ENCODE results near the gene FHOD3. TPM values are rescaled to one million over a fixed set of nuclear protein-coding genes. Genes with fewer than 3 reads are reported as not detected.

FHOD3 gene
- total RNA-seq, 2 donors from 2014 or later = 2.8 to 3.1 TPM

DNA sequence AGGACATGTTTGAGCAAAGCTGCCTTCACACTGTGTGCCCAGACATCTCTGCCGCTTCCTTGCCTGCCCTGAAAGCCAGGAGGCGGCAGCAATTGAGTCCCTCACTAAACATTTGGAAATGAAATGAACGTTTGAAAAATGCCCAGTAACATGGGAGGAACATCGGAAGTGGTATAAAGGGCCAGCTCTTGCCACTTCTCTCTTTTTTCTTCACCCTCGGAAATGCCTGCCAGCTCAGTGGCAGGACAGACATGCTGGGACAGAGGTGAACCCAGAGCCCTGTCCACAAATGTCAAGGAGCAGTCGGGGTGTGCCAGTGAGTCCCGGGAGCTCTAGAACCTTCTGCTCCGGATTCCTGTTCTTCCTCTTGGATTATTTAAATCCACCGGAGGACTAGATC lies 485.2 kb downstream of the FHOD3 start:
- H3K27ac Mint-ChIP-seq = no peak overlapping the region
- peaks cover 4% of the 10 kb centered on the region for H3K36me3 Mint-ChIP-seq (ENCODE audit: low read depth)
- WGBS, 2 experiments (ENCODE audit: insufficient coverage in 1 of 2, insufficient read length in 1 of 2) = 94 to 96% methylated on average over 8 to 9 of the region's 9 CpGs
- no peaks in the 10 kb centered on the region for H3K36me3 ChIP-seq (ENCODE audit: control insufficient read depth, insufficient read depth, low read length)
- H3K9me3 ChIP-seq (ENCODE audit: control insufficient read depth, low read length) = no peaks in the 10 kb centered on the region
- no peak overlapping the region for H3K9ac ChIP-seq (ENCODE audit: extremely low read depth, low read length, poor library complexity, severe bottlenecking)
- H3K4me3 ChIP-seq (ENCODE audit: low read length) = no peak overlapping the region
- no peaks in the 10 kb centered on the region for H3K27me3 Mint-ChIP-seq (ENCODE audit: insufficient read depth)
- DNase-seq = no peak
- H3K4me1 Mint-ChIP-seq = peaks cover 5% of the 10 kb centered on the region
- no peak overlapping the region for H3K4me3 Mint-ChIP-seq
- H3K4me1 ChIP-seq (ENCODE audit: control insufficient read depth, insufficient read depth, low read length) = peaks cover 5% of the 10 kb centered on the region
- no peak for TF ChIP-seq CTCF (conservative IDR thresholded peaks at IDR 0.05)
- H3K27me3 ChIP-seq (ENCODE audit: control insufficient read depth, insufficient read depth, low read length, poor library complexity, severe bottlenecking) = no peaks in the 10 kb centered on the region
- no peak overlapping the region for H3K27ac ChIP-seq (ENCODE audit: low read depth, low read length)
- H3K9me3 Mint-ChIP-seq = no peaks in the 10 kb centered on the region

DNA sequence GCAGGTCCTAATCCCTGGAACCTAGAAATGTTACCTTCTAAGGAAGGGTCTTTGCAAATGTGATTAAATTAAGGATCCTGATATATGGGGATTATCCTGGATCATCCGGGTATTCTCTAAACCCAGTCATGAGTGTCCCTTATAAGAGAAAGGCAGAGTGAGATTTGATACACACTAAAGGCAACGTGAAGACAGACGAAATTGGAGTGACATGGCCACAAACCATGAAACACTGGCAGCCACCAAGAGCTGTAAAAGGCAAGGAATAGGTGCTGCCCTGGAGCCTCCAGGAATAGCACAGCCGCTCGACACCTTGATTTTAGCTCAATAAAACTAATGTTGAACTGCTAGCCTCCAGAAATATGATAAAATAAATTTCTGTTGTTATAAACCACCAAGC lies 486.3 kb downstream of the FHOD3 start:
- TF ChIP-seq CTCF (conservative IDR thresholded peaks at IDR 0.05) = no peak
- Mint-ChIP-seq H3K9me3 (no peaks in the 10 kb centered on the region), H3K27me3 (ENCODE audit: insufficient read depth) (no peaks in the 10 kb centered on the region), H3K4me1 (peaks cover 5% of the 10 kb centered on the region), H3K27ac (no peak overlapping the region), H3K4me3 (no peak overlapping the region), H3K36me3 (ENCODE audit: low read depth) (peaks cover 4% of the 10 kb centered on the region)
- 96 to 97% methylated on average over 5 of the region's 5 CpGs for WGBS, 2 experiments (ENCODE audit: insufficient coverage in 1 of 2, insufficient read length in 1 of 2)
- Histone ChIP-seq H3K36me3 (ENCODE audit: control insufficient read depth, insufficient read depth, low read length) (no peaks in the 10 kb centered on the region), H3K9me3 (ENCODE audit: control insufficient read depth, low read length) (no peaks in the 10 kb centered on the region), H3K4me3 (ENCODE audit: low read length) (no peak overlapping the region), H3K27me3 (ENCODE audit: control insufficient read depth, insufficient read depth, low read length, poor library complexity, severe bottlenecking) (no peaks in the 10 kb centered on the region), H3K4me1 (ENCODE audit: control insufficient read depth, insufficient read depth, low read length) (peaks cover 5% of the 10 kb centered on the region), H3K27ac (ENCODE audit: low read depth, low read length) (no peak overlapping the region), H3K9ac (ENCODE audit: extremely low read depth, low read length, poor library complexity, severe bottlenecking) (no peak overlapping the region)
- no peak for DNase-seq

DNA sequence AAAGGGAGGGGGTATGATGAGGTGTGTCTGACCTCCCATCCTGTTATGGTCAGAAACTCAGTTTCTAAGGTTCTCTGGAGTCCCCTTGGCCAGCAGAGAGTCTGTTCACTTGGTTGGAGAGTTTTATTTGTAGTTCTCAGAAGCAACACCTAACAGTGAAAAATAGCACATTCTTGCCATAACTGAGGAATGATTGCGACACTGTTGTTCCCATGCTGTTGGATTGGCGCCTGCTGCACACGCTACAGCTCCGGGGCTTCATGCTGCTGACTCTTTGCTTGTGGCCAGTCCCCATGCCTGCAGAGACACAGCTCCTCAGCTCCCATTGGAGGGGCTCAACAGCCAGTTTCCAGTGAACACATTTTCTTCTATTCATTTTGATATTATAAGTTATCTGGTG lies 489.2 kb downstream of the FHOD3 start:
- no peaks in the 10 kb centered on the region for H3K27me3 ChIP-seq (ENCODE audit: control insufficient read depth, insufficient read depth, low read length, poor library complexity, severe bottlenecking)
- no peak for DNase-seq
- Mint-ChIP-seq H3K27ac (no peak overlapping the region), H3K9me3 (no peaks in the 10 kb centered on the region), H3K36me3 (ENCODE audit: low read depth) (peaks cover 25% of the 10 kb centered on the region), H3K4me3 (no peak overlapping the region), H3K27me3 (ENCODE audit: insufficient read depth) (no peaks in the 10 kb centered on the region), H3K4me1 (peaks cover 5% of the 10 kb centered on the region)
- TF ChIP-seq CTCF (conservative IDR thresholded peaks at IDR 0.05) = no peak
- H3K27ac ChIP-seq (ENCODE audit: low read depth, low read length) = no peak overlapping the region
- no peak overlapping the region for H3K9ac ChIP-seq (ENCODE audit: extremely low read depth, low read length, poor library complexity, severe bottlenecking)
- H3K4me3 ChIP-seq (ENCODE audit: low read length) = no peak overlapping the region
- 93 to 100% methylated on average over 1 to 4 of the region's 4 CpGs for WGBS, 2 experiments (ENCODE audit: insufficient coverage in 1 of 2, insufficient read length in 1 of 2)
- peaks cover 5% of the 10 kb centered on the region for H3K4me1 ChIP-seq (ENCODE audit: control insufficient read depth, insufficient read depth, low read length)
- no peaks in the 10 kb centered on the region for H3K9me3 ChIP-seq (ENCODE audit: control insufficient read depth, low read length)
- H3K36me3 ChIP-seq (ENCODE audit: control insufficient read depth, insufficient read depth, low read length) = peaks cover 22% of the 10 kb centered on the region
